ENCODE results near the gene EBF4.
"Not testable (repeated sequence)": the region's sequence is repeated elsewhere in the genome, so short reads cannot be mapped to it uniquely, and the experiment has no call there.

The EBF4 gene

DNA sequence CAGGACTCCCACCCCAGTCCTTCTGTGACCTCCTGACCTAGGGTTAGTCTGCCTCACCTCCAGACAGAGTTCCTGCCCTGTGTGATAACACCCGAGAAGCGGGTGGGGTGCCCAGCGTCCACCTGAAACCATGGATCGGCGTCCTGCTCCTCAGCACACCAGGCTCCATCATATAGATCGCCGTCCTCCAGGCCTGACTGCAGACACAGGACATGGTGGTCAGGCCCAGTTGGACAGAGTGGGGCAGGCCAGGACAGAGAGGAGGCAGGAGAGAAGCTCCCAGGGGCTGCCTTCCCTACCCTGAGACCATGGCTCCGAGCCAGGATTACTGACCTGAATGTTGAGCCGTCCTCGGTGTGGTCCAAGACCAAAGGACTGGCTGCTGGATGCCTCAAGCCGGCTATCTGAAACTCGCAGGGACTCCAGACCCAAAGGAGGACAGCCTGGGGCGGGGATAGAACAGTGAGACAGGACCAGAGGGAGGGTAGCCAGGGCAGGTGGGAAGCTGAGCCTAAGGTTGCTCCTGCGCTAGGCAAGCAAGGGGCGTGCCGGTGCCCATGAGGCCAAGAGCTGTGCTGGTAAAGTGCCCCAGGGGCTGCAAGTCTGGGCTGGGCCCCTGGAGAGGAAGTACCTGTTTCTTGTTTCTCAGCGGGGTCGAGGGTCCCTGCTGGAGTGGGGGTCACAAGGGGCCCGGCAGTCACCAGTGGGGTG, 105.7 kb downstream of the EBF4 start:
- DNase-seq, result no peak

DNA sequence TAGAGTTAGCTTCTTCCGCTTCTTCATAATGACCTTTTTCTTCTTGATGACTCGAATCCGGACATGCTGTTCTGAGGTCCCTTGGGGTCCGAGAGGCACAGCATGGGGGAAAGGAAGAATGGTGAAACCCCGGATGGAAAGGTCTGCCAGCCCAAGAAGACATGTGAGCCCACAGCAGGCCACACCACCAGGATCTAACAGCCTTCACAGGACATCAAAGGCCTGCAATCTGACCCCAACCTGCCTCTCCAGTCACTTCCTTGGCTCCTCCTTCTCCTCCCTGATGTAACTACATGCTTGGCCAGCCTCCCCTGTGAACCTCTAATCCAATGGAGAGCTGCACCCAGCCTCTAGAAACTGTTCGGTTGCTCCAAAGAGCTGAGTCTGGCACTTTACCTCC, 106.2 kb downstream of the EBF4 start:
- no peak for DNase-seq

DNA sequence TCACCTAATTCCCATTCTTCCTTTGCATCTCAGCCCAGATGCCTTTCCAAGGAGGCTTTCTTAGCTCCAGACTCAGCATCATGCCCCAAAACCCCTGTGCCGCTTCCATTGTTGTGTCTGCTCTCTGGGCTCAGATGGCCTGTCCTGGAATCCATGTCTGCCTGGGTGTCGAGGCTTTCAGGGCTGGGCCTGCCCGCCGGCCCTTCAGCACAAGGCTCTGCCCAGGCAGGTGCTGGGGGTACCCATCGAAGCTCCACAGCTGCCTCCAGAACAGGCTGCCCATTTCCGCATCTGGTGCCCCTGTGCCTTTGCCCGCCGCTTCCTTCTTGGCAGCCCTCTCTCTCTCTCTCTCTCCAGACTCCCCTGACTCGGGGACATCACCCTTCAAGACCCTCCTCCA, 106.7 kb downstream of the EBF4 start:
- no peak for DNase-seq

DNA sequence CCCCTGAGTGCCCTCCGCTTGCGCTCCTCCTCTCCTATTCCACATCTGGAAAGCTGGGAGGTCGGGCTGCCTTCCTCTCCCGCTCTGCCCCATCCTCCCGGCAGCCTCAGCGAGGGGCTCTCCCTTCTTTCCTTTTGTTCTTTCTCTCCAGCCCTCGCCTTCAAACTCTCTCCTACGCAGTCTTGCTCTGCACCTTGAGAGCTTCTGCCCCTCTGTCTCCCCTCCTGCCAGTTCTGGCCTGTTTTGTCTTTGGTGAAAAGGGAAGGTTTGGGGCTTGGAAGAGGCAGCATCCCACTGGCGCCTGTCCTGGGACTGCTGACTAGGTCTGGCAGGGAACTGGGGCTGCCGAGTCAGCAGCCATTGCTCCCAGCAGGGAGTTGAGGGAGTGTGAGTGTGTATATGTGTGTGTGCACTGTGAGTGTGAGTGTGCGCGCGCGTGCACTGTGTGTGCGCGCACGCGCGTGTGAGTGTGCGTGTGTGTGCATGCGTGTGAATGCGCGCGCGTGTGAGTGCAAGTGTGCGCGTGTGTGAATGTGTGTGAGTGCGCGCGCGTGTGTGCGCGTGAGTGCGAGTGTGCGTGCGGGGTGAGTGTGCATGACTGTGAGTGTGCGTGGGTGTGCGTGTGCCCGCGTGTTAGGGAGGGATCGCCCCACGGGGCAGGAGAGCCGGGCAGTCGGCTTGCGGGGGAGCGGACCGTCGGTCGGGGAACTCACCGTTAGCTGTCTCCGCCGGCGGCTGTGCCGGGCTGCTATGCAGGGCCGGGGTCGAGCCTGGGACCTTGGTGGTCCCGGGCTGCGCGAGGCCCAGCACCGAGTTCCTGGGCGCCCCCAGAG, 107.3 kb downstream of the EBF4 start:
- no peak for DNase-seq

DNA sequence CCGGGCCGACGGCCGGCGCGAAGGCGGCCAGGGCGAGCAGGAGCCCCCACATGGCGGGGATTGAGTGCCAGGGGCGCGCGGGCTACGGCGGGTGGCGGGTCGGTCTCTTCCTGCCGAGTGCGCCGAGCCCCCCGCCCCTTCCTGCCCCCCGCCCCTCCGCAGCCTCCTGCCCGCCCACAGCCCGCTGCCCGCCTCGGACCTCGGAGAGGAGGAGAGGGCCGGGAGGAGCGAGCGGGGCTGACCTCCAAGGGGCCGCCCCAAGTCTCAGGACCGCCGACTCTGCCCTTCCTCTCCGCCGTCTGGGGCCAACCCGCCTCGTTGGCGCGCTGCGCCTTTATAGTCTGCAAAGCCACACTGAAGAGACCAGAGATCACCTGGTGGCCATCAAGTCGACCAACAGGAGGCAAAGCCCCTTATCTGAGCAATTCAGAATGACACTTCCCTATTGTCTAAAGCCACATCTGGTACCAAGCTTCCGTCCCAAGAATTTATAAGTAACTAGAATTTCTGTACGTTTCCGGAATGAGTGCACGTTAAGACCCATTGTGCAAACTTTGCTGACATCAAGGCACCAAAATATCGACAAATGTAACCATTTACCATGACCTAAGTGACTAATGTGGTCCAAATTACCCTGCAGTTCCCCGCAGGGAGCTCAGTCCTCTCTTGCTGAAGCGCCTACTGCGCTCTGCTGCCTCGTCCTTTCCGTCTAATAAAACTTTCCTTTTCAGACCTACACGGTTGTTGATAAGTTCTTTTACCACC, 108.1 kb downstream of the EBF4 start, which contains the start of gene CPXM1:
Gene CPXM1, minus strand, starts transcription at position 107 of the 765 bp plus-strand sequence. Its CDS starts 55 bp downstream, at position 52.
- no peak for DNase-seq

DNA sequence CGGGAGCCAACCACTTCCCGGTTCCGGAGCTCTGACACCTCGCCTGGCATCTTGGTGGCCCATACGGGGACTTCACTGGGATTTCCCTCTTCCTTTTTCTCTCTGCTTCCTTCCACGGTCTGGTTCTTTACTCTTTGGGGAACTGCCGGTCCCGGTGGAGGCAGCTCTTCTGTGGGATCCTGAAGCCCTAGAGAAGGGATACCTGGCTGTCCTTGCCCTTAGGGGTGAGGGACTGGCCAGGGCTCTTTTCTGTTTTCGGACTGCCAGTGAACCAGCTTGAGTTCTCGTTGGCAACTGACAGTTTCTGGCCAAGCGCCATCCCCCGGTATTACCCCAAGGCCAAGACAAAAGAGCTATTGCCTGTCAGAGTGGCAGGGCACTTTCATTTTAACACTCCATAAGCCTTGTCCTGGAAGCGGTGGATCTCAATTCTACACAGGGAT, 108.7 kb downstream of the EBF4 start:
- DNase-seq, result no peak

DNA sequence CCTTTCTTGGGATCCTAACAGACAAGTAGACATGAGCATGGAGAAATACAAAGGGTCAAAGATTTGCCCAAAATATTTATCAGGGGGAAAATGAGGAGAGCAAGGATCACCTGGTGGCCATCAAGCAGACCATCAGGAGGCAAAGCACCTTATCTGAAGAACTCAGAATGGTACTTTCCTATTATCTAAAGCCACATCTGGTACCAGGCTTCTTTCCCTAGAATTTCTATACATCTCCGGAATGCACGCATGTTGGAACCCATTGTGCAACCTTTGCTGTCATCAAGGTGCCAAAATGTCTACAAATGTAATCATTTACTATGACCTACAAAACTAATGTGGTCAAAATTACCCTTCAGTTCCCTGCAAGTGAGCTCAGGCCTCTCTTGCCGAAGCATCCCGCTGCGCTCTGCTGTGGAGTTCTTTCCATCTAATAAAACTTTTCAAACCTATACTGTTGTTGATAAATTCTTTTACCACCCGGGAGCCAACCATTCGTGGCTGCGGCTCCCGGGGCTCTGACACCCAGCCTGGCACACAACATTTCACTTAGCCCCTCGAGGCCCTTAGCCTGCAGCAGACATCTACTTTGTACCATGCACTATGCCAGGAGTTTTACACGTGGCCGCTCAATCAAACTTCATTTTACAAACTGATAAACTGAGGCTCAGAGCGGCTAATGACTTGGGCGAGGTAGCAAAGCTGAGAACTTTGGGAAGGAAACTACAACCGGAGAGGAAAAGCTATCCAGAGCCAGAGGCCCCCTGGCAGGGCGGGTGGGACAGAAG, 111.7 kb downstream of the EBF4 start:
- no peak for DNase-seq

DNA sequence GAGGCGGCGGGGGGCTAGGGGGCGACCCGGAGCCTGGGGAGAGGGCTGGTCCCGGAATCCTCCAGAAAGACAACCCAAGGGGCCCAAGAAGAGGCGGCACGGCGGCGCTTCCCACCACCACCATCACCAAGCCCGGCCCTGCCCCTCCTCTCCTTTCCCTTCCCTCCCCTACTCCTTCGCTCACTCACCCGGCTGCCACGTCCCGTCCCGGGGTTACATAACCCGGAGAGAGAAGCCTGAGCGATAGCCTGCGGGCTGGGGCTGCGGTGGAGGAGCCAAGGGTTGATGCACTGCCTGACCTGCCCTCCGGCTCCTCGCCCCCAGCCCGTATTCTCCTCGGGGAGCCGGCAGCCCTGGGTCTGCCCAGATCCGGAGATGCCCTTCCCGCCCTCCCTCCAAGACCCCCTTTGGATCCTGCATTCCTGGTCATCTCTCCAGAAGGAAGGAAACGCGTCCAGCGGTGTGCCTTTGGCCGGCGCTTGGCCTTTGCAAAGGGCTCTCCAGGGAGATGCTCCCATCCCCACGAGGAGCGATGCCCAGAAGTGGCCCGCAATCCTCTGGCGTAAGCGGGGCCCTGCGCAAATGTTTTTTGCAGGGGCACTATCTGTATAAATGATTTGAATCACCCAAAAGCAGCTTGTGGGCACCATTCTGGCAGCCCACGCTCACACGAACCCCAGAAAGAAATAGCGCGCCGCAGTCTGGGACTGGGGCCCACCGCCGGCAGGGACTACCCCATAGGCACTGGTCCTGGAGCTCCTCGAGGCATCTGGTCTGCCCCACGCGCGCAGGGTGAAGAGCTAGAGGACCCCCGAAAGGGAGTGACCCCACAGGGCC, 112.5 kb downstream of the EBF4 start:
- no peak for DNase-seq

DNA sequence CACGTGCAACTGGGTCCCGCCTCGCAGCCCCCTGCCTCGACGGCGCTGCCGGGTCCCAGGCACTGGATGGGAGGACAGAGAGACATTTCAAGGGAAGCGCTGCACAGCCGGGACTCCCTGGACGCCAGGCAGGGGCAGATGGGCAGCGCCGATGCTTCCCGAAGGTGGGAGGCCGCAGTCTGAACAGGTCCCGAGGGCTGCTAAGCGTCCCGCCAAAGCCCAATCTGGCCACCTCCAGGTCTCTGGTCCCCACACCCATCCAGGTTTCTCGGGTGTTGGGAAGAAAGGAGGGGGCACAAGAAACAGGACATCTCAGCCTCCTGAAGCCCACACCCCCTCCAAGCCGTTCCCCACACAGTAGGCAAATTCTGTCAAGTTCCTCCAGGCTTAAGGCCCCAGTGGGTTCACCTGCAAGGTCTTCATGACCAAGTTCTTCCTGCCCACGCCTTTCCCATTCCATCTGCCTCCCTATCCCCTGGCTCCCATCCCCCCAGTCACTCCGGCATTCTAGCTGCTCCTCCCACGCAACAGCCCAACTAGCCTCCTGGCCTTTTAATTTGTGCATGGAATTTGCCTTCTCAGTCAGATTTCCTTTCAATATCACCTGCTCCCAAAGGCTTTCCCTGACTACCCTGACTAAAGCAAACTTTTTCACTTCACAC, 113.2 kb downstream of the EBF4 start:
- DNase-seq, result no peak

DNA sequence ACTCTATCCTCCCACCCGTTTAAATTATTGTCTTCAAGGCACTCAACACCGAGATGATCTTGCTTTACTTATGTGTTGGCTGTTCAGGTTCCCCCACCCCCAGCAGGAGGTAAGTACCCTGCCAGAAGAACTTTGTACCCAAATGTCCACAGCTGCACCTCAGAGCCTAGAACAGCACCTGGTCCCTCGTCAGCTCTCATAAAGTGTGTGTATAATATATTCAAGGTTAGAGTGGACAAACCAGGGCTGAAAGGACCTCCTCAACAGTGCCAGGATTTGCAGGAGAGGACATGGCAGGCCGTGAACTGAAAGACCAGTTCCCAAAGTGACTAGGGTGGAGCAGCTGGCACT, 113.7 kb downstream of the EBF4 start:
- no peak for DNase-seq

DNA sequence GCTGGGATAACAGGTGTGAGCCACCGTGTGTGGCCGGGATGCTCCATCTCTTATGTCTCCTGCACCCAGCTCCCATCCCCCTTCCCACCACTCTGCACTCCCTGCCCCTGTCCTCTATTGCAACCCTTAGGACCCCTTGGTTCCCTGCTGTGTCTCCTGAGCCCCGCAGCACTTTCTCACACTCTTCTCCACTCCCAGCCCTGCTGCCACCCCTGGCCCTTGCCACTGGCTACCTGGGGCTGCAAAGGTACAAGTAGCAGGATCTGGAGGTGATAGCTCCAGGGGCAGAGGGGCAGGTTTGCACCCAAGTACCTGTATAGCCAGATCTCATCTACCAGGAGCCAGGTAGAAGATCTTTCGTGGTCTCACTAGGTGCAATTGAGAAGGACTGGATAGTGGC, 114.4 kb downstream of the EBF4 start:
- DNase-seq, result no peak

DNA sequence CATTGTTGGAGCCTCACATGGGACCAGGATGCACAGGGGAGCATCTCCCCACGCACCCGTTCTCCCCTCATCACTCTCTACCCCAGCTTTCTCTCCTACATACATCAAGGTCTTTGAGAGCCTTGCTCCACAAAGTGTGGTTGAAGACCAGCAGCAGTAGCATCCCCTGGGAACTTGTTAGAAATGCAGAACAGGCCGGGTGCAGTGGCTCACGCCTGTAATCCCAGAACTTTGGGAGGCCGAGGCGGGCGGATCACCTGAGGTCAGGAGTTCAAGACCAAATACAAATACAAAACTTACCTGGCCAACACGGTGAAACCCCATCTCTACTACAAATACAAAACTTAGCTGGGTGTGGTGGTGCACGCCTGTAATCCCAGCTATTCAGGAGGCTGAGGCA, 115.3 kb downstream of the EBF4 start:
- not testable (repeated sequence) for DNase-seq

DNA sequence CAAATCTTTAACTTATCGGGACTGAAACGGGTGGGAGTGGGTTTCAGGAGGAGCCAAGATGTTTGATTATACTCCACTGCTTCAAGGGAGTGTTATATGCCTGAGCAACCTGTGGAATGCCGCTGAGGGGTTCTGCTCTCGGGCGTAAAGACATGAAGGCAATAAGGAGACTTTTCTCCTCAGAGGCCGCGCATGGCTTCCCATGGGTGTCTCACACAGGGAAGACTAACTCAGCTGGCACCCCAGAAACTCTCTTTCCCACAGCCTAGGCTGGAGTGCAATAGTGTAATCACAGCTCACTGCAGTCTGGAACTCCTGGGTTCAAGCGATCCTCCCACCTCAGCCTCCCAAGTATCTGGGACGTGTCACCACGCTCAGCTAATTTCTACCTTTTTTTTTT, 117.1 kb downstream of the EBF4 start:
- DNase-seq, result no peak
